Measurements from ENCODE around the gene PURA. TPM values are rescaled to one million over a fixed set of nuclear protein-coding genes. Genes with fewer than 3 reads are reported as not detected.
"Not testable (repeated sequence)": the region's sequence is repeated elsewhere in the genome, so short reads cannot be mapped to it uniquely, and the experiment has no call there.

The PURA gene
- total and polyA plus RNA-seq, 5 experiments from 2014 or later = 4.4 to 30.4 (median 4.7) TPM

- Mint-ChIP-seq H3K4me1 (peaks cover 7 to 15% (median 12%) of the 10 kb centered on the region in 4 donors), H3K27ac (no peak overlapping the region), H3K9me3 (no peaks in the 10 kb centered on the region), H3K27me3 (no peaks in the 10 kb centered on the region), H3K36me3 (no peaks in the 10 kb centered on the region), H3K4me3 (no peak overlapping the region)
- no peak for DNase-seq
- POLR2A ChIA-PET = no interaction called here
- ATAC-seq = no peak
These were observed 40.0 kb downstream of the PURA start for GRCh38 chr5:140153905-140154304.

- DNase-seq, POLR2A ChIA-PET, H3K36me3 Mint-ChIP-seq, H3K27ac Mint-ChIP-seq, H3K27me3 Mint-ChIP-seq, H3K9me3 Mint-ChIP-seq, H3K4me3 Mint-ChIP-seq, ATAC-seq: not testable (repeated sequence)
- peaks cover 7 to 15% (median 12%) of the 10 kb centered on the region in 4 donors for H3K4me1 Mint-ChIP-seq
These were observed 40.9 kb downstream of the PURA start for GRCh38 chr5:140154710-140155381.

- ATAC-seq = peak; percentile 100
- Mint-ChIP-seq H3K27me3 (peaks cover 0 to under 1% (median 0%) of the 10 kb centered on the region in 5 donors), H3K27ac (peak overlapping the region in 3 of 10 donors; percentile 31 to 54 (median 47))
These were observed 43.3 kb downstream of the PURA start for GRCh38 chr5:140157032-140157781.

DNA sequence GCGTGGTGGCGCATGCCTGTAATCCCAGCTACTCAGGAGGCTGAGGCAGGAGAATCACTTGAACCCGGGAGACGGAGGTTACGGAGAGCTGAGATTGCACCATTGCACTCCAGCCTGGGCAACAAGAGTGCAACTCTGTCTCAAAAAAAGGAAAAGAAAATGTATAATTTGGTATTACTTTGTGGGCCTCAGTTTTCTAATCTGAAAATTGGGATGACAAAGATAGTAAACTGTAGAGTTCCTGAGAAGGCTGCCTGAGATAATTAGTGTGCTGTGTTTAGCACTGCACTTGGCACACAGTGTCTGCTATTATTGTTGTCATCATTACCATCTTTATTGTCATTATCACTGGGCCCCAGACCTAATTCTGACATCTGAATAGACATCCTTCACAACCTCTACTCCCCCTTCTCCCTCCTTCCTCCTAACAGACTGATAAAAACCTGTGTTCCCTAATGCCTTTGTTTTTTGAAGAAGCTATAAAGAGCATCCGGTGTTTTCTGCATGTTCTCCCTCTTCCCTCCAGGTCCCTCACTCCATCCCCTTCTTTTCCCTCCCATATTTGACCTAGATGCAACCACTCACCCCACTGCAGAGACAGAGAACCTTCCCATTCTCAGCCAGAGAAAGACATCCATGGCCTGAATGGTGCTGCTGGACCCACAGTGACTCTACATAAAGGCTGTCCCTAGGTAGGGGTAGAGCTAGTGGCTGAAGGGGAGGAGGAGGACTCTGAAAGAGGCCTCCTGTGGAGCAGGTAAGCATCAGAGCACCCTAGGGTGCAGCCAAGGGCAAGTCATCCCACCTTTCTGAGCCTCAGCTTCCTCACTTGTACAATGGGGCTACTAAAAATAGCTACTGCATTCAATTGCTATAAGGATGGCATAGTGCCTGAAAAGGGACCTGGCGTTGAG lies 45.4 kb downstream of the PURA start:
- Mint-ChIP-seq H3K36me3 (no peaks in the 10 kb centered on the region), H3K4me1 (peaks cover 4 to 10% (median 8%) of the 10 kb centered on the region in 4 donors), H3K4me3 (no peak overlapping the region), H3K9me3 (no peaks in the 10 kb centered on the region), H3K27ac (peak overlapping the region in 2 of 10 donors; percentile 31 to 32), H3K27me3 (peaks cover 0 to 3% (median 0%) of the 10 kb centered on the region in 5 donors)
- POLR2A ChIA-PET = interaction anchor here (0.6 to 0.8 kb wide), 2 partner anchors 14 to 393 kb away, joined by 3 read pairs; no protein-coding TSS in a partner anchor
- ATAC-seq (no peak), DNase-seq (no peak)

More at GRCh38 chr5:140157032-140157781, 43.3 kb downstream of the PURA start:
- DNase-seq = peak; percentile 73 to 91 (median 82)
- H3K4me3 Mint-ChIP-seq = peak overlapping the region in 9 of 10 donors; percentile 6 to 66 (median 44)
- POLR2A ChIA-PET = interaction anchor here (1.0 kb wide), 1 partner anchor 83 kb away, joined by 9 read pairs; no protein-coding TSS in a partner anchor
- peaks cover 4 to 10% (median 8%) of the 10 kb centered on the region in 4 donors for H3K4me1 Mint-ChIP-seq
- H3K36me3 Mint-ChIP-seq = no peaks in the 10 kb centered on the region
- no peaks in the 10 kb centered on the region for H3K9me3 Mint-ChIP-seq

DNA sequence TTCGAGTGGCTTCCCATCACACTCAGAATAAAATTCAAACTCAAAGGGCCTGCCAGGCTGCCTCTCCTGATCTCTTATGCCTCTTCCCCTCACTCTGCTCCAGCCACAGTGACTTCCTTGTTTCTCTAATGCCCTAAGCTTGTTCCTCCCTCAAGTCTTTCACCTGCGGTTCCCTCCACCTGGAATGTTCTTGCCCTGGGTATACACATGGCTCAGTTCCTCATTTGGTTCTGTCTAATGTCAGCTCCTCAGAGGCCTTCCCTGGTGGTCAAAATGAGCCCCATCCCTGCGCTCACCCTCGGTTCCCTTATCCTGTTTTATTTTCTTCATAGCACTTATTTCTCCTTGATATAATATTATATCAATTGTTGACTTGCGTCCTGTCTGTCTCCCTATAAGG lies 48.4 kb downstream of the PURA start:
- Mint-ChIP-seq H3K4me3 (no peak overlapping the region), H3K4me1 (peaks cover 0 to 2% (median 1%) of the 10 kb centered on the region in 4 donors), H3K27ac (no peak overlapping the region), H3K36me3 (peaks cover 0 to 4% (median 0%) of the 10 kb centered on the region in 3 donors), H3K27me3 (peaks cover 0 to 12% (median 3%) of the 10 kb centered on the region in 5 donors), H3K9me3 (no peaks in the 10 kb centered on the region)
- DNase-seq = no peak
- no peak for ATAC-seq
- POLR2A ChIA-PET = no interaction called here

- no peak for DNase-seq
These were observed 48.9 kb downstream of the PURA start for GRCh38 chr5:140162781-140163180.

GRCh38 chr5:140165101-140165922 lies 51.4 kb downstream of the PURA start:
- ATAC-seq = no peak
- no peak overlapping the region for H3K27ac Mint-ChIP-seq
- H3K9me3 Mint-ChIP-seq = no peaks in the 10 kb centered on the region
- no peak for DNase-seq
- H3K4me3 Mint-ChIP-seq = no peak overlapping the region
- POLR2A ChIA-PET = no interaction called here
- H3K4me1 Mint-ChIP-seq = no peaks in the 10 kb centered on the region
- H3K36me3 Mint-ChIP-seq = peaks cover 0 to 11% (median 0%) of the 10 kb centered on the region in 3 donors
- H3K27me3 Mint-ChIP-seq = peaks cover 0 to 12% (median 3%) of the 10 kb centered on the region in 5 donors

More at GRCh38 chr5:140162781-140163180, 48.9 kb downstream of the PURA start:
- Mint-ChIP-seq H3K36me3 (peaks cover 0 to 7% (median 0%) of the 10 kb centered on the region in 3 donors), H3K4me3 (no peak overlapping the region), H3K27me3 (peaks cover 0 to 12% (median 3%) of the 10 kb centered on the region in 5 donors), H3K4me1 (no peaks in the 10 kb centered on the region), H3K27ac (peak overlapping the region in 1 of 10 donors; percentile 17), H3K9me3 (no peaks in the 10 kb centered on the region)
- POLR2A ChIA-PET = no interaction called here
- no peak for ATAC-seq

GRCh38 chr5:140165923-140166270 lies 52.0 kb downstream of the PURA start:
- no peaks in the 10 kb centered on the region for H3K4me1 Mint-ChIP-seq
- peaks cover 0 to 12% (median 3%) of the 10 kb centered on the region in 5 donors for H3K27me3 Mint-ChIP-seq
- H3K27ac Mint-ChIP-seq = no peak overlapping the region
- ATAC-seq = no peak
- H3K36me3 Mint-ChIP-seq = peaks cover 0 to 11% (median 0%) of the 10 kb centered on the region in 3 donors
- DNase-seq = no peak
- no peak overlapping the region for H3K4me3 Mint-ChIP-seq
- H3K9me3 Mint-ChIP-seq = no peaks in the 10 kb centered on the region
- POLR2A ChIA-PET = no interaction called here

DNA sequence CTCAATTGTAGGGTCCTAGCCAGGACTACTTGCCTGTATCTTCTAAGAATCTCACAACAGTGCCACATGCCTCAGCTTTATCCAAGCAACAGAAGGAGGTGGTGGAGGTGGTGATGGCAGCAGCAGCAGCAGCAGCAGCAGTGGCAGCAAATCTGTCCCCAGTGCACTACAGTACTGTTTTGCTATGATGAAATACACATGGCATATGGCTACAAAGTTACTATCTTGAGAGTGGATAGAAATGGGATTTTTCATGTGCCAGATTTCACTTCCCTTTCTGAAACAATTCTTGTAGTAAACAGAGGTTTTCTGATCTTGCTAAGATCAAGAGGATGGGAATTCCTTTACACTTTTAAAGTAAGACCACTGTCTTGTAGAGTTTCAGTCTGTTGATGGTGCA lies 53.0 kb downstream of the PURA start:
- H3K27ac Mint-ChIP-seq = no peak overlapping the region

GRCh38 chr5:140168371-140168770 lies 54.5 kb downstream of the PURA start:
- Mint-ChIP-seq H3K27me3 (peaks cover 0 to 12% (median 0%) of the 10 kb centered on the region in 5 donors), H3K36me3 (peaks cover 0 to 11% (median 0%) of the 10 kb centered on the region in 3 donors), H3K27ac (no peak overlapping the region), H3K4me3 (no peak overlapping the region), H3K9me3 (no peaks in the 10 kb centered on the region), H3K4me1 (no peaks in the 10 kb centered on the region)
- POLR2A ChIA-PET = interaction anchor here (0.6 kb wide), 1 partner anchor 112 kb away, joined by 3 read pairs; no protein-coding TSS in a partner anchor
- no peak for DNase-seq
- no peak for ATAC-seq

More for the DNA sequence above, 53.0 kb downstream of the PURA start:
- Mint-ChIP-seq H3K9me3 (no peaks in the 10 kb centered on the region), H3K4me1 (no peaks in the 10 kb centered on the region), H3K36me3 (peaks cover 0 to 11% (median 0%) of the 10 kb centered on the region in 3 donors), H3K27me3 (peaks cover 0 to 12% (median 3%) of the 10 kb centered on the region in 5 donors), H3K4me3 (no peak overlapping the region)
- DNase-seq (no peak), ATAC-seq (no peak)
- POLR2A ChIA-PET = no interaction called here

GRCh38 chr5:140169410-140169809 lies 55.5 kb downstream of the PURA start:
- Mint-ChIP-seq H3K4me1 (peaks cover 2 to 7% (median 5%) of the 10 kb centered on the region in 4 donors), H3K4me3 (no peak overlapping the region), H3K9me3 (no peaks in the 10 kb centered on the region), H3K27ac (no peak overlapping the region), H3K36me3 (peaks cover 0 to 11% (median 0%) of the 10 kb centered on the region in 3 donors), H3K27me3 (peaks cover 0 to 12% (median 0%) of the 10 kb centered on the region in 5 donors)
- DNase-seq (no peak), ATAC-seq (no peak)
- POLR2A ChIA-PET = no interaction called here

Data from naive thymus-derived CD8-positive, alpha-beta T cell (primary cell).